NOMO-1 (cell line): ENCODE measurements around the gene UQCC3.
"Not testable (repeated sequence)": the region's sequence is repeated elsewhere in the genome, so short reads cannot be mapped to it uniquely, and the experiment has no call there.

ENCODE experiments used
- DNase-seq, 2 experiments: peaks; one replicate each; lab custom pipeline; 2025; ENCODE audit not compliant: unreplicated experiment in 2 of 2; lab: John Stamatoyannopoulos, UW

The UQCC3 gene

DNA sequence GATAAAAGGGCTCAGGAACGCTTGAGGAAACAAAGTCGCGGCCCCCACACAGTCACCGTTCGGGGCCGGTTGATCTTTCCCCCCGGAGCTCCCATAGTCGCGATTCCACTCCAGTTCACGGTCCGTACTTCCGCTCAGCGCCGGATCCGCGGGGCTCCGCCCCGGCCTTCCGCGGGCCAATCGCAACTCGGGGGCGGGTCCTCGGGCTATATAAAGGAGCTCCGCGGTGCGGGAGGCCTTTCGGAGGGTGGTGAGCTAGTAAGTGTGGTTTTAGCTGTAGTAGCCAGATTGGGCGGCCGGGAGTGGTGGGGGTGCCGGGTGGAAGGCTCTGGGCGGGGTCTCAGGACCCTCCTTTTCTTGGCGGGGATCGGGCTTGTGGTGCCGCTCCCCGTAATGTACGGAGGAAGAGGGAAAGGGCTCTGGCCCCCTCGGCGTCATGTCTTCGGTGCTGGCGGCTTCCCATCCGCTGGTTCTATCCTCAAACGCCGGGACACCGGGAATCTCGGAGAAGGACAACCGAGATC is 6.3 kb upstream of the UQCC3 start, which contains the start of the genes C11orf98 and CSKMT:
C11orf98 (minus strand) TSS at position 136 of the 524 bp plus-strand sequence; CDS start at position 95, 41 bp downstream.
CSKMT (plus strand) TSS at position 238 of the 524 bp plus-strand sequence. CDS start 568 bp downstream, outside the sequence.
- peak; percentile 84 to 91 for DNase-seq

DNA sequence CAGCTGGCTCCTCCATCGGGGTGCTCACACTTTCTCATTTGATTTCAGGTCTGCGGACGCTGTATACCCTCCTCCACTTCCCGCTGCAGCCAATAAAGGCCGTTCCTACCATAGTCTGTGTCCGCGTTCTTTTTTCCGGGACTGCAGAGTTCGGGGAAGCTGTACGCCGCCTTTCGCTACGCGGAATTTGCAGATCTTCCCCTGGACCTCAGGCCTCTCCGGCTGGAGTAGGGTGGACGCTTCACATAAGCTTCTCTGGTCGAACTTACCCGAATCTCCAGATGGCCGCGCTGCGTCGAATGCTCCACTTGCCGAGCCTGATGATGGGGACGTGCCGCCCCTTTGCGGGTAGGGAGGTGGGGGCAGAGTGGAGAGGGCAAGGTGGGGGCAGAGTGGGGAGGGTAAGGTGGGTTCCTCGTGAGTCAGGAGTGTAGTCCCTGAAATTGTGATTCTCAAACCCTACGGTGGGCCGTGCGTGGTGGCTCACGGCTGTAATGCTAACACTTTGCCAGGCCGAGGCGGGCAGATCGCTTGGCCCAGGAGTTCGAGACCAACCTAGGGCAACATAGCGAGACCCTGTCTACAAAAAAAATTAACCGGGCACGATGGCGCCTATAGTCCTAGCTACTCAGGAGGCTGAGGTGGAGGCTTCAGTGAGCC is 5.7 kb upstream of the UQCC3 start:
- DNase-seq: peak; percentile 37 to 62

DNA sequence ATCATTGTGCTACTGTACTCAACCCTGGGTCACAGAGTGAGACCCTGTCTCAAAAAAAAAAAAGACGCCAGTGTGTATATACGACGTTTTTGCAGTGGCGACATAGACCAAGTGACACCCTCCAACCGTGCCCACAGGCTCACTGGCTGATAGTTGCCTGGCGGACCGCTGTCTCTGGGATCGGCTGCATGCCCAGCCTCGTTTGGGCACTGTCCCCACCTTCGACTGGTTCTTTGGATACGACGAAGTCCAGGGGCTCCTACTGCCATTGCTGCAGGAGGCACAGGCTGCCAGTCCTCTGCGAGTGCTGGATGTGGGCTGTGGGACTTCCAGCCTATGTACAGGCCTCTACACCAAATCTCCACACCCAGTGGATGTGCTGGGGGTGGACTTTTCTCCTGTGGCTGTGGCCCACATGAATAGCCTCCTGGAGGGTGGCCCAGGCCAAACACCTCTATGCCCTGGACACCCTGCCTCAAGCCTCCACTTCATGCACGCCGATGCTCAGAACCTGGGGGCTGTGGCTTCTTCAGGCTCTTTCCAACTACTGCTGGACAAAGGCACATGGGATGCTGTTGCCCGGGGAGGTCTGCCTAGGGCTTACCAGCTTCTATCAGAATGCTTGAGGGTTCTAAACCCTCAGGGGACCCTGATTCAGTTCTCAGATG is 5.1 kb upstream of the UQCC3 start:
- DNase-seq: no peak

DNA sequence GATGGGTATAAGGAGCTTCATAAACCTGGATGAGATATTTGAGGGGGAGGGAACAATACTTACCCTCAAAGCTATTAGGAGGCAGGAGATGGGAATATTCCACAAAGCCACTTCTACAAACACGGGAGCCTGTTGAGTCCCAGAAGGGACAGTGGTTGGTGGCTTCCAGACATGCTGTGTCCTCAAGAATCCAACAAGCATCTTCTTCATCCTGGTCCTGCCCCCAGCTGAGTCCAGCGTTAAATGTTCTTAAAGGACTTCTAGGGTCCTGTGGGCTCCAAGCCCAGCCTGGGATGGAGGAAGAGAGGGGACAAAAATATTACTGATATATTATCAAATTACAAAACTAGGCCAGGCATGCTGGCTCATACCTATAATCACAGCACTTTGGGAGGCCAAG is 4.0 kb upstream of the UQCC3 start:
- DNase-seq: no peak

DNA sequence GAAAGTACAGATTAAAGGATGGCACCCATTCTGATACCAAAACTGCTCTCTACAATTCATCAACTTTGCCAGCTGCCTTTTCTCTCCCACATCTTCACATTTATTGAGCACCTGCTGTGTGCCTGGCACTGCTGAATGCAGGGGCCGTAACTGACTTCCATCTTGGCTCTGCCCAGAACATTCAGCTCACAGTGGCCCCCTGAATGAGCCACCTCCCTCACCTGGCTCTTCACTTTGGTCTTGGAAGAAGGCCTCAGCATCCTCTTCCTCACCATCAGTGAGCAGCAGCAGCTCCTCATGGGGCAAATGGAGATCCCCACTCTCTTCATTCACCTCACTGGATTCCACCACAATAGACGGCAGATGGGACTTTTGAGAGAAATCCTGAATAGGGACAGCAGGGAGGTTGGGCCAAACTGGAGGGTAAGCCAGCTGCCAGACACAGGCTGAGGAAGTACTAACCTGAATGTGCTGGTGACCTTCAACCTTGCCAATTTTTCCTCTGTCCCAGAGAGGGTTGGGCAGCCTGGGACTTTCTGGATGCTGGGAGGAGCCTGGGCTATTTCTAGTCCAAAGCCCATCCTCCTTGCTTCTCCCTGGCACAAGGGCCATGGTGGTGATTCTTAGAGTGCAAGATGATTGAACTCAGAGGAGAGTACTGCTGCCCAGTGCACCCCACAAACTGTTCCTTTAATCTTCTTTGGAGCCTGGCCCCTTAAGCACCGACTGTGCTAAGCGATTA is 1.9 kb upstream of the UQCC3 start:
- DNase-seq: no peak

DNA sequence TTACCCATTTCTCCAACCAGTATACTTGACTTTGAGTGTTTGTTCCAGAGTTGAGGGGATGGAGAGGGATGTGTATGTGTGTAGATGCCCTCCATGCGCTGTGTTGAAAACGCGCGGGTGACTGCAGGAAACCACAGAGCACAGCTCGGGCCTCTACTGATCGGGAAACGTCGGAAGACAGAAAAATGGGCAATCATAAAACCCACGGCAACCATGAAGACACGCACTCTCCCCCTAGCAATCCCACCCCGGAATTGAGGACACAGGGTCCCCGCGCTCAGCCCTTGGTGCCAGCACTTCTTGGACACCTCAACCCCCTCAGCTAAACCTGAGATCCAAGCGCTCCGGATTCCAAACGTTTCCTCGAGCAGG is 251 bp upstream of the UQCC3 start:
- DNase-seq: peak in 1 of 2 experiments; percentile 51

DNA sequence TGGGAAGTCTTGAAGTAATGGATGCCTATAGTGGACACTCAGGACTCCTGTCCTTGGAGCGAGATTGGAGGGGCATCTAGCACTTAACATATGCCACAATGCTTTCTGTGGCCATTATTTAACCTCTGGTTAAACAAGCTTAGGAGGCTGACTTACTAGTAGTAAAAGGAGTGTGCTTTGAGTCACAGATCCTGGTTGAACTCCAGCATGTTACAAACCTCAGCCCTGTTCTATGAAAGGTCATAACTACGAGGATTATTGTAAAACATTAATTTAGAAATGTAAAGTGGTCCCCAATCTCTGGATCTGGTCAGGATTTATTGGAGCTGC is 1.7 kb downstream of the UQCC3 start:
- DNase-seq: no peak

DNA sequence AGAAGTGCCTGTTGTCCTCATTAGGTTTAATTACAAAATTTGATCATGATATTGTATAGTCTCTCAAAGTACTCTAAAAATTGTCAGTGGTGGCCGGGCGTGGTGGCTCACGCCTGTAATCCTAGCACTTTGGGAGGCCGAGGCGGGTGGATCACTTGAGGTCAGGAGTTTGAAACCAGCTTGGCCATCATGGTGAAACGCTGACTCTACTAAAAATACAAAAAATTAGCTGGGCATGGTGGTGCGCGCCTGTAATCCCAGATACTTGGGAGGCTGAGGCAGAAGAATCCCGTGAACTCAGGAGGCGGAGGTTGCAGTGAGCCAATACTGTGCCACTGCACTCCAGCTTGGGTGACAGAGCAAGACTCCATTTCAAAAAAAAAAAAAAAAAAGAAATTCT is 3.9 kb downstream of the UQCC3 start:
- DNase-seq: not testable (repeated sequence)

DNA sequence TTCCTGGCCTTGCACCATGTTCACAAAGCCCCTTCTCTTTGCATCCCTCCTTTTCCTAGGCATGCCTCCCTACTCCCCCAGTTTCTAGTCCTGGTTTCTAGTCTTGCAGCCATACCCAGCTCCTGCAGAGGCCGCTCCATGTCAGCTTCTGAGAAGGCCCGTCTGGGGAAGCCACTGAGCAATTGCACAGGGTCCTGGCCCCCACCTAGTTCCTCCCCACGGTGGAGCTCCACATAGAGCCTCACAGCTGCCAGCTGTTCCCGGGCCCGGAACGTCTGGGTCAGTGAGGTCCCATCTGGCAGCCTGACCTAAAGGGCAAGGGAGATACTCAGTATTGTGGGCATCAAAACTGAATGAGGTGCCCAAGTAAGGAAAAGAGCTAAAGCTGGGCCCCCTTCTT is 5.2 kb downstream of the UQCC3 start:
- no peak for DNase-seq

DNA sequence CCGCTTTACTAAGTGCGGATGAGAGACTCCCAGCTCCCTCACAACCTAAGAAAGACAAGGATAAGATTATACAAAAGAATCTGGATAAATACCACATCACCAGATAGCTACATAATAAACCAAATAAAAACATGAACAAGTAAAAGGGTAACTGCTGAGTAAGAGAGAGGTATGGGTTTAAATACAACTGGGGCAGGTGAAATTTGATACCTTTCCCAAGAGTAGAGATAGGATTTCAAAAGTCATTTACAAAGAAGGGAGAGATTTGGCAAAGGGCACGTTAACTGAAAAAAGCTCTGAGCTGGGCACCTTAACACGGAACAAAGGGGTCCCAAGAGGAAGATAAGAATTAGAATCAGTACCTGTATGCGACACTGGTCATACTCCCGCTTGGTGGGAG is 5.7 kb downstream of the UQCC3 start:
- DNase-seq: no peak

DNA sequence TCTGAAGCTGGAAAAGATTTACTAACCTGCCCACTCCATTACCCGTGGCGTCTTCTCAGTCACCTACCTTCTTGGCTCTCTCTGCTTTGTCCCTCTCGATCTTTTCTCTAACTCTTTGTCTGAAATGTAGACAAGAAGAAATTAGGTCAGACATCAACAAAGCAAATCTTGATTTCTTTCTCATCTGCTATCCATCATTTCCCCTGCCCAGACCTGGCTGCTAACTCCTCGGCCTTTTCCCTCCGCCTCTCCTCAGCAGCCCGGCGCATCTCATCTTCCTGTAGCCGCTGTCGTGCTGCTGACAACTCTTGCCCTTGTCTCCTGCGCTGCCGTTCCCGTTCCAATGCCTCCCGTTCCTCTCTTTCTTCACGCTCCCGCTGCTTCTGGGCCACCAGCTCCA is 6.2 kb downstream of the UQCC3 start:
- DNase-seq: no peak

DNA sequence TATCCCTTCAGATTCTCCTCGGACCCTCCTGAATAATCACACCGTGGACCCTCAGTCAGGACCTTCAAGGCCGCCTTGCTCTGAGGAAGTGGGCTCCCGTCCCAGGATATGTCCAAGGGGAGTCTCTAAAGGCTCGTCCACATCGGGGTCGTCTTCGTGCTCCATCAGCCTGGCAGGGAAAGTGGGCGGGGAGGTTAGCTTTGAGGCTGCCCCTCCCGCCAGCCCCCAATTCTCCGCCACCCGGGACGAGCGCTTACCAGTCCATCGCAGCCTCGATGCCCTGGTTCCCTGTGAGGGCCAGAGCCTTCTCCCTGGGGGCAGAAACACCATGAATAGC is 6.9 kb downstream of the UQCC3 start:
- no peak for DNase-seq

DNA sequence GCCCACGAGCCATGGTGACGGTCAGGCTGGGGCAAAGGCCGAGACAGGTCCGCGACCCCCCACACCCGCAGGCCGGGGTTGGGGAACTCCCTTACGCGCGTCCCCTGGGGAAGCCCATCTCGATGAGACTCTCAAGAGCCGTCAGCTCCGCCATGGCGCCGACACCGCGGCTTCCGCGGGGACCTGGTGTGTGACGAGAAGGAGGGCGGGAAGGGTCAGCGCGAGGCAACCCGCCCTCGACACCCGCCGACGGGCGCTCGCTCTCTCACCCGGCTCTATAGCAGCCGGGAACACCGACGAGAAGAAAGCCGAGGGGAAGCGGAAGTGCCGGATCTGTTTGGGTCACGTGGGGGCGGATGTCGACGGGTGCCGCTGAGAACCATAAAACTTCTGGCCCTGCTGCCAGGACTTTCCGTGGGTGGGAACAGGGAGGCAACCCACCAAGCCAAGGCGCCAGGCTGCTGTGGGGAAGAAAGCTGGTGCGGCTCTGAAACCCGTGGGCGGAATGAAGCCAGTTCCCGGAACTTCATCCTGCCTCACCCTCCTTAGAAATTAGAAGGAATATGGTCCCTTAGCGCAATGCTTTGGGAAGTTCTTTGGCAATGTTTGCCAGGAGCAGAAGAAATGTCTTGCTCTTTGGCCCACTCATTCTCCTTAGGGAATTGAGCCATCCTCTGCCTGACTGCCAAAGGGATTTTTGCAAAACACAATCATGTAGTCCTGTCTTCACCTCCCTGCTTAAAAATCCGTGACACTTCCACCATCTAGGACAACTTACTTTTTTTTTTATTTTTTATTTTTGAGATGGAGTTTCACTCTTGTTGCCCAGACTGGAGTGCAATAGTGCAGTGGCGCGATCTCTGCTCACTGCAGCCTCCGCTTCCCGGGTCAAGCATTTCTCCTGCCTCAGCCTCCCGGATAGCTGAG is 7.6 kb downstream of the UQCC3 start, which contains the start of gene UBXN1:
UBXN1 (minus strand) TSS at position 304 of the 927 bp plus-strand sequence; CDS start at position 154, 150 bp downstream.
- DNase-seq: peak; percentile 86 to 88

DNA sequence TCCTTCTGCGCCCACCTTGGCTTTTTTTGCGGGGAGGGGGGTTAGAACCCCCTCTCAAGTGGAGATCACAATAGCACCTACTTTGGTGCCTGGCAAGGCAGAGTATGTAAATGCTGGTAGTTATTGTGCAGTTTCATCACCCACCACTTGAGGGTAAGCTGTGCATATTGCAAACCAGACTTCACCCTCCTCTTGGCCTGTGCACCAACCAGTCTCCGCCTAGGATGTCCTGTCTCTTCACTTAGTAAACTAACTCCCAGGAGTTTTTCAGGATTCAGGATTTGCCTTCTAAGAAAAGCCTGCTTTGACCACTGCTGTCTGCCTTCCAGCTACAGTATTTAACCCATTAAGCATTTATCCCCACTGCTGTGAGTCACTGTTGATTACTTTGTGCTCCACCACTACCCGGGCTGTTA is 9.4 kb downstream of the UQCC3 start:
- DNase-seq: peak; percentile 8 to 50

DNA sequence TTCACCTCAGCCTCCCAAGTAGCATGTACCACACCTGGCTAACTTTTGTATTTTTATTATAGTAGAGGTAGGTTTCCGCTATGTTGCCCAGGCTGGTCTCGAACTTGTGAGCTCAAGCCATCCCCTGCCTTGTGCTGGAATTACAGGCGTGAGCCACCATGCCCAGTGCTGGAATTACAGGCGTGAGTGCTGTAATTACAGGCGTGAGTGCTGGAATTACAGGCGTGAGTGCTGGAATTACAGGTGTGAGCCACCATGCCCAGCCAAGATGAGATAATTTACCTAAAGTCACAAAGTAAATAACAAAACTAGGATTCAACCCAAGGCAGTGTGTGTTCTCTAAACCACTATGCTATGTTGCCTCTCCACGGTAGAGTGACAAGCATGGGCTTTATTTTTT is 11.0 kb downstream of the UQCC3 start:
- no peak for DNase-seq

DNA sequence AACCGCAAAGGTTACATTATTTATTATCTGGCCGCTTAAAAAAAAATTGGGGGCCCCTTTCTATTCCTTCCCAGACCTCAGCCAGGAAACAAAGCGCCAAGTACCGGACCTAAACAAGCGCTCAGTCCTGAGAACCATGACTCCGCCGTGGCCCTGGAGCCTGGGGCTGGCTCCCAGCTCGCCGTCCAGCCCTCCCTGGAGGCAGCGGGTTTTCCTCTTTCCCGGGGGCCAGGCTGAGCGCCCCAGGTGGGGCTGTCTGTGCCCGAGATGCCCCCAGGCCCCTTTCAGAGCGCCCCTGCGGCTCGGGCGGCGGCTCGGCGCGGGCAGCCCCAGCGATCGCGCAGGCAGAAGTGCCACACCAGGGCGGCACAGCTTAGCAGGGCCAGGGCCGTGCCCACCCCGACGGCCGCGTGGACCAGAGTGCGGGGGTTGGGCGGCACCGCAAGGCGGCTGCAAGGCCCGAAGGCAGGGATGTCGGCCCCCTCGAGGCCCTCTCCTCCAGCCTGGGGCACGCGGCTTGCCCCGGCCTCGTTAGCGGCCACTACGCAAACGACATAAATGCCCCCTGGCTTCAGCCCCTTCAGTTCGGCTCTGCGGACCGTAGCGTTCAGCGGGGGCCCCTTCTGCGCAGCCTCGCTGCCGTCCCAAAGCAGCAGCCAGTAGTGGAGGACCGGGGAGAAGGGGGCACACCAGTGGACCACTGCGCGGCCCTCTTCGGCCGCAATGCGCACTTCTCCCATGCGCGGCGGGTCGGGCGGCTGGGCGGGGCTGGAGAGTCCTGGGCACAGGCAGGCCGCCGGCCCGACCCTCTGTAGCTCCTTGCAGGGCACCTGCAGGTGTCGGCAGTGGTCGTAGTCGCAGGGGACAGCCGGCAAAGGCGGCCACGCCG is 16.3 kb downstream of the UQCC3 start:
- no peak for DNase-seq

DNA sequence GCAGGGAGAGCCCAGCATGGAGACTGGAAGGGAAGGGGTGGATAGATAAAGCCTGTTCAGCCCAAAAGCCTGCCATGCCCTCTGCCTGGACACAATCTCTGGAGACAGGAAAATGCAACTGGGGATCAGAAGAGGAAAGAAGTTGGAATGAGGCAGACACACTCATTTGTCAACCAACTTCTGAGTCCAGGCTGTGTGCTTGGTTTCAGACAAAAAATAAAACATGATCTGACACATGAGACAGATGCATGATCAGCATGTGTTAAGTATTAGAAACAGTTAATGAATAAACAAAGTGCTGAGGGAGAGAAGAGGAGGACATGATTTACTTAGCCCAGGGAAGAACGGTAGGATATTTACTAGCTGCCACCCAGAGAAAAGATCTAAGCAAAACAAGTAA is 17.0 kb downstream of the UQCC3 start:
- no peak for DNase-seq

DNA sequence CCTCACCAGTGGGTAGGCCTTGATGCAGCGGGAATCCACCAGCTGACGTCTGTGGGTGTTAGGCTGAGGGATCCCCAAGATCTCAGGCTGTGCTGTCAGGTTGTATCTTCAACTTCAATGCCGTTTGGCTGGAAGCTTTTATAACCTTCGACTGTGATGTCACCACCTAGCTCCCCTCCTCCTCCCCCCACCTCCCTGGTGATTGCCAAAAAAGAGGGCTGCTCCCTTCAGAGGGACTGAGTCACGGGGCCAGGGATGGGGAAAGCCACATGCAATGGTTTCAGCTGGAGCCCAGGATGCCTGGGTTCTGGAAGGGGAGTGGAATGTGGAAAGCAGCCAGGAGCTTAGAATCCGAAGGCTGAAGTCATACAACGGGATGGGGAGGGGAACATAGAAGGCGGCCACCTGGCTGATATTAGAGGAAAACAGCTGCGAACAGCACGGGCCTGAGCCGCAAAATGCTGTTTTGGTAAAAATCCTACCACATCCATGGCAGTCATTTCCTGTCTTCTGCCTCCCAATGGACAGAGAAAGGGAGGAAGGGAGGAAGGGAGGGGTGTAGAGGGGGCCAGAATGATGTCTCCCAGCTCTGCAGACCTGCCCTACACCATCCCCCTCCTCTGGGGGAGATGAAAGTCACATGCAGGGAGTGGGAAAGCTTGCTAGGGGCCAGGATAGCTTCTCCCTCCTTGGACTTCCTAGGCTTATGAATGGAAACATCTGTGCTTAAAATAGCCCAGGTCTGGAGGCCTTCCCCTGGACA is 18.1 kb downstream of the UQCC3 start, which contains the start of gene LRRN4CL:
LRRN4CL (minus strand) TSS at position 110 of the 763 bp plus-strand sequence. CDS start 1,022 bp downstream, outside the sequence.
- DNase-seq: no peak

DNA sequence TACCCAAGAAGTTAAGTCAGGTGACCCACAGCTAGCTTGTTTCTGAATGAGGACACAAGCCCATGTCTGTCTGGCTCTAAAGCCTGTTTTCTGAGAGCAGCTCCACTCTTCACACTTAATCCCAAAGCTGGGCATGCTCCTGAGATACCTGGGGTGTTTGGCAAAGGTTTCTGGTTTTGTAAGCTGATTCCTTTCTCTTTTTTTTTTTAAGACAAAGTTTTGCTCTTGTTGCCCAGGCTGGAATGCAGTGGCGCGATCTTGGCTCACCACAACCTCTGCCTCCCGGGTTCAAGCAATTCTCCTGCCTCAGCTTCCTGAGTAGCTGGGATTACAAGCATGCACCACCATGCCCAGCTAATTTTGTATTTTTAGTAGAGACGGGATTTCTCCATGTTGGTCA is 22.2 kb downstream of the UQCC3 start:
- DNase-seq: not testable (repeated sequence)
